Activated T-cell treated with anti-CD3 and anti-CD28 coated beads, Interleukin-2, amount 50 U/mL, for 24 hours (primary cell): Measurements from ENCODE around the gene GPR17.

Experiments used
- DNase-seq: peaks from one replicate; pipeline ENCODE4 v3.0.0-alpha.2; 2020
- H3K27ac Mint-ChIP-seq: 2 replicates; pipeline ENCODE4 v1.8.0; 2020; ENCODE audit warnings: mild to moderate bottlenecking, mixed read lengths
- H3K27me3 Mint-ChIP-seq: 2 replicates; pipeline ENCODE4 v1.8.0; 2020; ENCODE audit warnings: mixed read lengths
- H3K36me3 Mint-ChIP-seq: 2 replicates; pipeline ENCODE4 v1.8.0; 2020; ENCODE audit warnings: low read depth, mixed read lengths
- H3K4me1 Mint-ChIP-seq: 2 replicates; pipeline ENCODE4 v1.8.0; 2020; ENCODE audit warnings: low read depth, mixed read lengths
- H3K4me3 Mint-ChIP-seq: 2 replicates; pipeline ENCODE4 v1.8.0; 2020; ENCODE audit warnings: mild to moderate bottlenecking, moderate library complexity, mixed read lengths
- H3K9me3 Mint-ChIP-seq: 2 replicates; pipeline ENCODE4 v1.8.0; 2020; ENCODE audit warnings: mixed read lengths

The GPR17 gene

GRCh38 chr2:127645395-127646291 is at the start of gene GPR17:
TSS of gene GPR17 (plus strand) at chr2:127646153. CDS start at chr2:127650736, 4,583 bp downstream.
- H3K27me3 Mint-ChIP-seq = no peaks in the 10 kb centered on the region
- H3K36me3 Mint-ChIP-seq = no peaks in the 10 kb centered on the region
- H3K4me3 Mint-ChIP-seq = no peak within 1 kb of the TSS
- peak within 1 kb of the TSS; percentile 3 for H3K27ac Mint-ChIP-seq
- peaks cover 25% of the 10 kb centered on the region for H3K4me1 Mint-ChIP-seq
- no peak for DNase-seq
- no peaks in the 10 kb centered on the region for H3K9me3 Mint-ChIP-seq

- Mint-ChIP-seq H3K9me3 (no peaks in the 10 kb centered on the region), H3K27me3 (no peaks in the 10 kb centered on the region), H3K36me3 (no peaks in the 10 kb centered on the region), H3K4me1 (no peaks in the 10 kb centered on the region), H3K27ac (no peak overlapping the region), H3K4me3 (no peak overlapping the region)
- peak; percentile 9 for DNase-seq
Measured at GRCh38 chr2:127596311-127597045, 49.5 kb upstream of the GPR17 start.

DNA sequence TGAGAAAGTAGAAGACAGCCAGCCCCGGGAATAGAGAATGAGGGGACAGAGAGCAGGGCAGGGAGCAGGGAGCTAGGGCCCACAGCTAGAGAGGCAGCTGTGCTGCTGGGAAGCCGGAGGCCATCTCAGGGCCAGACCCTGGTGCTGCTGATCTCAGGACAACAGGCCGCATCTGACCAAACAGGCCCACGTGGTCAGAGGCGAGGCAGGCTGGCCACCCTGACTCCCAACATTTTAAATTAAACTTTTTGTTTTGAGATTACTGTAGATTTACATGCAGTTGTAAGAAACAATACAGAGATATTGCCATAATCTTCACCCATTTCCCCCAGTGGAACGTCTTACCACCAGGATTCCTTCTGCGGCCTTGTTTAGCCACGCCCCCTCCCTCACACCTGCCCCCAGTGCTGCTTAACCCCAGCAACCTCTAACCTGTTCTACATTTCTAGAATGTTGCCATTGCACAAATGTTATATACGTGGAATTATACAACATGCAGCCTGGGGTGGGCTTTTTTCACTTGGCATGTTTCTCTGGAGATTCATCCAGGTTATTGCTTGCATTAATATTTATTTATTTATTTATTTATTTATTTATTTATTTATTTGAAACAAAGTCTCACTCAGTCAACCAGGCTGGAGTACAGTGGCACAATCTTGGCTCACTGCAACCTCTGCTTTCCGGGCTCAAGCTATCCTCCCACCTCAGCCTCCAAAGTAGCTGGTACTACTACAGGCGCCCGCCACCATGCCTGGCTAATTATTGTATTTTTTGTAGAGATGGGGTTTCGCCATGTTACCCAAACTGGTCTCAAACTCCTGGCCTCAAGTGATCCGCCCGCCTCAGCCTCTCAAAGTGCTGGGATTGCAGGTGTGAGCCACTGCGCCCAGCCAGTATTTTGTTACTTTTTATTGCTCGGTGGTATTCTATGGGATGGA is 48.6 kb upstream of the GPR17 start:
- Mint-ChIP-seq H3K36me3 (no peaks in the 10 kb centered on the region), H3K4me1 (no peaks in the 10 kb centered on the region), H3K4me3 (no peak overlapping the region), H3K27me3 (no peaks in the 10 kb centered on the region), H3K9me3 (no peaks in the 10 kb centered on the region), H3K27ac (no peak overlapping the region)
- peak; percentile 14 for DNase-seq

DNA sequence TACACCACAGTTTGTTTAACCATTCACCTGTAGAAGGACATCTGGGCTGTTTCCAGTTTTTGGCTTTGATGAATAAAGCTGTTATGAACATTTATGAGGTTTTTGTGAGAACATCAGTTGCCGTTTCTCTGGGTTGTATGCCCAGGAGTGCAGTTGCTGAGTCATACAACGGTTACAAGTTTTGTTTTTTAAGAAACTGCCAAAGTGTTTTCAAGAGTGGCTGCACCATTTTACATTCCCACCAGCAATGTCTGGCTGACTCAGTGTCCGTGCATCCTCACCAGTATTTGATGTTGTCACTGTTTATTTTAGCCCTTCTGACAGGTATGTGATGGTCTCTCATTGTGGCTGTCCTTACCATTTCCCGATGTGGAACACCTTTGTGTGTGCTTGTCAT is 48.0 kb upstream of the GPR17 start:
- H3K9me3 Mint-ChIP-seq = no peaks in the 10 kb centered on the region
- no peak overlapping the region for H3K27ac Mint-ChIP-seq
- no peaks in the 10 kb centered on the region for H3K27me3 Mint-ChIP-seq
- no peaks in the 10 kb centered on the region for H3K4me1 Mint-ChIP-seq
- peak; percentile 6 for DNase-seq
- H3K4me3 Mint-ChIP-seq = no peak overlapping the region
- no peaks in the 10 kb centered on the region for H3K36me3 Mint-ChIP-seq

DNA sequence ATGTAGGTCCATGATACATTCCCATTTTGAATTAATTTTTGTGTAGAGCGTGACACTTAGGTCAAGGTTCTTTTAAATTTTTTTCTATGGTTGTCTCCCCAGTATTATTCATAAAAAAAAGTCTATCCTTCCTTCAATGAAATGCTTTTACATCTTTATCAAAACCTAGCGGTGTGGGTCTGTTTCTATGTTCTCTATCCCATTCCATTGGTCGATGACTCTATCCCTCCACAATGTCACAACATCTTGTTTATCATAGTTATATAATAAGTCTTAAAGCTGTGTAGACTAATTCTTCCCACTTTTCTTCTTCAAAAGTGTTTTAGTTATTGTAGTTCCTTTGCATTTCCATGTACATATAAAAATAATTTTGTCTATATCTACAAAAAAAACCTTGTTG is 47.2 kb upstream of the GPR17 start:
- Mint-ChIP-seq H3K27me3 (no peaks in the 10 kb centered on the region), H3K4me1 (no peaks in the 10 kb centered on the region), H3K36me3 (no peaks in the 10 kb centered on the region), H3K9me3 (no peaks in the 10 kb centered on the region), H3K4me3 (no peak overlapping the region), H3K27ac (no peak overlapping the region)
- no peak for DNase-seq

DNA sequence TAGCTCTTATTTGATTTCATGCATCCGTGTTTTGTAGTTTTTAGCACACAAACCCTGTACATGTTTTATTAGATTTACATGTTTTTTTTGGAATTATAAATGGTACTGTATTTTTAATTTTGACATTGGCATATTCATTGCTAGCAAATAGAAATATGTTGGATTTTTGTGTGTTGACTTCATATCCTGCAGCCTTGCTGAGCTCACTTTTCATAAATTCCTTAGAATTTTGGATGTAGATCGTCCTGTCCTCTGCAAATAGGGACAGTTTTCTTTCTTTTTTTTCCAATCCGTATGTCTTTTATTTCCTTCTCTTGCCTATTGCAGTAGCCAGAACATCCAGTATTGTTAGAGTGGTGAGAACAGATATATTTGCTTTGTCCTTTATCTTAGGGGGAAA is 46.7 kb upstream of the GPR17 start:
- Mint-ChIP-seq H3K4me1 (peaks cover 1% of the 10 kb centered on the region), H3K27me3 (no peaks in the 10 kb centered on the region), H3K27ac (no peak overlapping the region), H3K9me3 (no peaks in the 10 kb centered on the region), H3K36me3 (no peaks in the 10 kb centered on the region), H3K4me3 (no peak overlapping the region)
- no peak for DNase-seq

DNA sequence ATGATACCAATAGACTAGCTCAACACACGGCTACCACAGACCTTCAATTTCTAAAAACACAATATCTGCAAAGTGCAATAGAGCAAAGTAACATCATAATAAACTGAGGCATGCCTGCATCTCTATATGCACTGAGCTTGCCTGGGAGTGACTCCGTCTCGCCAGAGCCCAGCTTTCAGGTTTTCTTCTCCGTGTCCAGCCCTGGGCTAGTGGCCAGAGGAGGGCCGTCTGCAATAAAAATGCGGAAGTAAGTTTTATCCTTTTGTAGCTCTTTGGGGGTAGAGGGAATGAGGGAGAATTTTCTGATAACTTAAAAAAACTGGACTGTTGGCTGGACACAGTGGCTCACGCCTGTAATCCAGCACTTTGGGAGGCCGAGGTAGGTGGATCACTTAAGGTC is 41.0 kb upstream of the GPR17 start:
- H3K36me3 Mint-ChIP-seq = no peaks in the 10 kb centered on the region
- DNase-seq = peak; percentile 0
- H3K4me1 Mint-ChIP-seq = peaks cover 3% of the 10 kb centered on the region

DNA sequence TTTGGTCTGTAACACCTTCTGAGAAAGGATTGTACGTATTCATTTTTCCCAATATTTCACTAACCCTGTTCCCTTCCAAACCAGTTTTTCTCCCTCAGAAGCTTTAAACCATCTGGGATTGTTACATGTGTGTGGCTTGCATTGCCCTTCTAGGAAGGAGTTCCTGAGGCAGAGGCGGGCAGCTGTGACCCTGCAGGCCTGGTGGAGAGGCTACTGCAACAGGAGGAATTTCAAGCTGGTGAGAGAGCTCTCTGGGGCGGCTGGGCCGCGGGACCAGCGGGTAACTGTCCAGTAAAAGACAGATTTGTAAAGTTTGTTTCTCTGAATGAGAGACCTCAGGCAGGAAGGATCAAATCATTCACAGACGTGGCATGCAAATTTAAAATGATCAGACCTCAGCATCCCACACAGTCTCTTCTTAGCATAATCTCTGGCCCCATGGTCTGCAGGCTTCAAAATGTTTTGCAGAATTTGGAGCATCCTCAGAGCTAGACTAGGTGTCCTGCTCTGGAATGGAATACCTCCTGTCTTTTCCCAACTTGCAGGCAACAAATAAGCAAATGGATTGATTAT is 40.2 kb upstream of the GPR17 start:
- peaks cover under 1% of the 10 kb centered on the region for H3K9me3 Mint-ChIP-seq
- no peak overlapping the region for H3K27ac Mint-ChIP-seq
- H3K27me3 Mint-ChIP-seq = no peaks in the 10 kb centered on the region
- no peak overlapping the region for H3K4me3 Mint-ChIP-seq
- no peaks in the 10 kb centered on the region for H3K36me3 Mint-ChIP-seq
- peaks cover 3% of the 10 kb centered on the region for H3K4me1 Mint-ChIP-seq
- no peak for DNase-seq

More for the DNA sequence above, 41.0 kb upstream of the GPR17 start:
- no peak overlapping the region for H3K4me3 Mint-ChIP-seq
- no peak overlapping the region for H3K27ac Mint-ChIP-seq
- no peaks in the 10 kb centered on the region for H3K27me3 Mint-ChIP-seq
- no peaks in the 10 kb centered on the region for H3K9me3 Mint-ChIP-seq

- Mint-ChIP-seq H3K4me1 (peaks cover 3% of the 10 kb centered on the region), H3K4me3 (no peak overlapping the region), H3K27me3 (no peaks in the 10 kb centered on the region), H3K9me3 (peaks cover 3% of the 10 kb centered on the region), H3K36me3 (no peaks in the 10 kb centered on the region), H3K27ac (no peak overlapping the region)
- peak; percentile 11 for DNase-seq
Measured at GRCh38 chr2:127606625-127607398, 39.1 kb upstream of the GPR17 start.

- Mint-ChIP-seq H3K27me3 (no peaks in the 10 kb centered on the region), H3K36me3 (no peaks in the 10 kb centered on the region), H3K27ac (no peak overlapping the region), H3K4me1 (peaks cover 3% of the 10 kb centered on the region), H3K9me3 (peaks cover 3% of the 10 kb centered on the region), H3K4me3 (no peak overlapping the region)
- DNase-seq = peak; percentile 20
Measured at GRCh38 chr2:127607399-127607908, 38.5 kb upstream of the GPR17 start.

- Mint-ChIP-seq H3K4me3 (no peak overlapping the region), H3K27ac (no peak overlapping the region), H3K36me3 (no peaks in the 10 kb centered on the region), H3K9me3 (peaks cover 8% of the 10 kb centered on the region), H3K27me3 (no peaks in the 10 kb centered on the region), H3K4me1 (peaks cover 3% of the 10 kb centered on the region)
- peak; percentile 20 for DNase-seq
Measured at GRCh38 chr2:127608061-127609030, 37.6 kb upstream of the GPR17 start.

DNA sequence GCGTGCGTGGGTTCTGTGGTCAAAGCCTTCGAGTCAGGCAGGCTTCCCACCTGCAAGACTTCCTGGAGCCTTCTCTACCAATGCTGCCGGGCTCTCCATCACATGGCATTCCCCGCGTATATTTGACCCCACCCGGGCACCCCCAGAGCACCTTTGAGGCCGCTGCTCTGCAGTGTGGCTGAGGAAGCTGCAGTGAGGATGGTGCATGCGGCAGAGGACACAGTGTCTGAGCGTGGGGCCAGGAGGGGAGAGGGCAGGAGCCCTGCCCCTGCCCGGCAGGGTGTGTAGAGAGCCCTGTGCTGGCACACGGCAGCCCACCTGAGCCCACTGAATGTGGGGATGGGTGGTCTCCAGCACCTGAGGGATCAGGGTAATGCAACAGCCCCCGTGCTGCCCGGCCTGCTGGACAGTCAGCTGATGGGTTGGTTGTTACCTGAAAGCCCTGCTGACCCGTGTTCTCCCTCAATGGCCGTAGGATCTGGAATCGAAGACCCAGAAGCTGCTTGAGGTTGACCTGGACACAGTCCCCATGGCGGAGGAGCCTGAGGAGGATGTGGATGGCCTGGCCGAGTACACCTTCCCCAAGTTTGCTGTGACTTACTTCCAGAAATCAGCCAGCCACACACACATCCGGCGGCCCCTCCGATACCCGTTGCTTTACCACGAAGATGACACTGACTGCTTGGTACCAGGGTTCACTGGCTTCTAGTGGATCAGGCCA is 36.8 kb upstream of the GPR17 start:
- Mint-ChIP-seq H3K9me3 (peaks cover 10% of the 10 kb centered on the region), H3K4me1 (peaks cover 2% of the 10 kb centered on the region), H3K27me3 (no peaks in the 10 kb centered on the region), H3K36me3 (no peaks in the 10 kb centered on the region), H3K4me3 (no peak overlapping the region), H3K27ac (no peak overlapping the region)
- peak; percentile 23 for DNase-seq
